Measurements from ENCODE around the gene GMPR. TPM values are rescaled to one million over a fixed set of nuclear protein-coding genes. Genes with fewer than 3 reads are reported as not detected.

Gene GMPR
- total and polyA plus RNA-seq, 2 donors (not counting 3 experiments of a cell fraction or from before 2014, with no cell fraction given), result 36.3 to 64.0 TPM

GRCh38 chr6:16252686-16253299, 14.4 kb downstream of the GMPR start:
- no peaks in the 10 kb centered on the region for H4K20me1 ChIP-seq (replicated peaks; ENCODE audit: control insufficient read depth, extremely low read depth, insufficient read depth, low read length)
- dilution Hi-C loops (cut with MboI; ENCODE audit: extremely low pct_ligation_motif_present, low sequenced_read_pairs) (no loop called here), intact Hi-C loops (cut with micrococcal nuclease) (no loop called here)
- no peak overlapping the region for H3K27ac ChIP-seq (ENCODE audit: insufficient read depth, low read depth, low read length)
- TF ChIP-seq, protein P1, sequence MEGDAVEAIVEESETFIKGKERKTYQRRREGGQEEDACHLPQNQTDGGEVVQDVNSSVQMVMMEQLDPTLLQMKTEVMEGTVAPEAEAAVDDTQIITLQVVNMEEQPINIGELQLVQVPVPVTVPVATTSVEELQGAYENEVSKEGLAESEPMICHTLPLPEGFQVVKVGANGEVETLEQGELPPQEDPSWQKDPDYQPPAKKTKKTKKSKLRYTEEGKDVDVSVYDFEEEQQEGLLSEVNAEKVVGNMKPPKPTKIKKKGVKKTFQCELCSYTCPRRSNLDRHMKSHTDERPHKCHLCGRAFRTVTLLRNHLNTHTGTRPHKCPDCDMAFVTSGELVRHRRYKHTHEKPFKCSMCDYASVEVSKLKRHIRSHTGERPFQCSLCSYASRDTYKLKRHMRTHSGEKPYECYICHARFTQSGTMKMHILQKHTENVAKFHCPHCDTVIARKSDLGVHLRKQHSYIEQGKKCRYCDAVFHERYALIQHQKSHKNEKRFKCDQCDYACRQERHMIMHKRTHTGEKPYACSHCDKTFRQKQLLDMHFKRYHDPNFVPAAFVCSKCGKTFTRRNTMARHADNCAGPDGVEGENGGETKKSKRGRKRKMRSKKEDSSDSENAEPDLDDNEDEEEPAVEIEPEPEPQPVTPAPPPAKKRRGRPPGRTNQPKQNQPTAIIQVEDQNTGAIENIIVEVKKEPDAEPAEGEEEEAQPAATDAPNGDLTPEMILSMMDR (IDR thresholded peaks at IDR 0.05; ENCODE audit: extremely low read depth in 1 of 2, insufficient read depth in 1 of 2, low read depth in 1 of 2, low read length in 2 of 2), result no peak
- no peak for TF ChIP-seq GATA2 (IDR thresholded peaks at IDR 0.05; ENCODE audit: insufficient read depth, insufficient read length, low read depth, low read length)
- no peak for TF ChIP-seq POLR2AphosphoS5 (IDR thresholded peaks at IDR 0.05; ENCODE audit: insufficient read depth, low read depth, low read length)
- TF ChIP-seq MYC (IDR thresholded peaks at IDR 0.05; ENCODE audit: low read depth, low read length), result no peak
- no peak for TF ChIP-seq FOS (IDR thresholded peaks at IDR 0.05; ENCODE audit: borderline replicate concordance, insufficient read depth, low read length)
- TF ChIP-seq POLR2A (IDR thresholded peaks at IDR 0.05; ENCODE audit: low read depth, low read length), result no peak
- TF ChIP-seq, protein P2, sequence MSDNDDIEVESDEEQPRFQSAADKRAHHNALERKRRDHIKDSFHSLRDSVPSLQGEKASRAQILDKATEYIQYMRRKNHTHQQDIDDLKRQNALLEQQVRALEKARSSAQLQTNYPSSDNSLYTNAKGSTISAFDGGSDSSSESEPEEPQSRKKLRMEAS (IDR thresholded peaks at IDR 0.05; ENCODE audit: insufficient read depth, insufficient read length), result no peak
- TF ChIP-seq EZH2 (IDR thresholded peaks at IDR 0.05; ENCODE audit: borderline replicate concordance, low read depth, low read length, severe bottlenecking), result no peak
- no peak for TF ChIP-seq JUN (IDR thresholded peaks at IDR 0.05; ENCODE audit: borderline replicate concordance, insufficient read depth, insufficient read length, low read depth)
- no peak overlapping the region for H3K9ac ChIP-seq (replicated peaks; ENCODE audit: extremely low read depth, insufficient read depth, low read length)
- no peaks in the 10 kb centered on the region for H3K9me1 ChIP-seq (replicated peaks; ENCODE audit: control insufficient read depth, extremely low read depth, insufficient read depth, low read length)
- DNase-seq (ENCODE audit: low read depth, low spot score) (no peak), FAIRE-seq (no peak)
- no peak overlapping the region for H2AFZ ChIP-seq (ENCODE audit: low read depth, low read length)
- ChIA-PET CTCF (interaction anchor here (1.6 kb wide), 1 partner anchor 10 kb away, joined by 3 read pairs; no protein-coding TSS in a partner anchor), POLR2A (no interaction called here)
- no peak overlapping the region for H3K4me3 ChIP-seq (replicated peaks in 1 of 3; ENCODE audit: insufficient read depth in 1 of 3, low read depth in 1 of 3, low read length in 3 of 3)
- BruUV-seq (replicated peaks), result no TSS peak
- H3K79me2 ChIP-seq (ENCODE audit: control insufficient read depth, insufficient read depth, low read length), result no peaks in the 10 kb centered on the region
- H3K9me3 ChIP-seq (replicated peaks; ENCODE audit: control insufficient read depth, insufficient read depth, low read length), result no peaks in the 10 kb centered on the region
- H3K4me1 ChIP-seq (ENCODE audit: control insufficient read depth, extremely low read depth, insufficient read depth, low read length), result peaks cover 2% of the 10 kb centered on the region
- peaks cover 3 to 13% of the 10 kb centered on the region in 2 experiments for H3K36me3 ChIP-seq (ENCODE audit: control insufficient read depth in 2 of 2, extremely low read depth in 1 of 2, insufficient read depth in 2 of 2, low read length in 2 of 2)
- no peak overlapping the region for H3K4me2 ChIP-seq (ENCODE audit: insufficient read depth, low read length)
- no peaks in the 10 kb centered on the region for H3K27me3 ChIP-seq (ENCODE audit: control insufficient read depth in 2 of 2, insufficient read depth in 2 of 2, low read length in 2 of 2)

All from endothelial cell of umbilical vein (primary cell).